ENCODE data around the gene CSPG5. TPM values are rescaled to one million over a fixed set of nuclear protein-coding genes. Genes with fewer than 3 reads are reported as not detected.

The CSPG5 gene
- total RNA-seq, 1 experiment from 2014 or later, result 1.3 TPM

DNA sequence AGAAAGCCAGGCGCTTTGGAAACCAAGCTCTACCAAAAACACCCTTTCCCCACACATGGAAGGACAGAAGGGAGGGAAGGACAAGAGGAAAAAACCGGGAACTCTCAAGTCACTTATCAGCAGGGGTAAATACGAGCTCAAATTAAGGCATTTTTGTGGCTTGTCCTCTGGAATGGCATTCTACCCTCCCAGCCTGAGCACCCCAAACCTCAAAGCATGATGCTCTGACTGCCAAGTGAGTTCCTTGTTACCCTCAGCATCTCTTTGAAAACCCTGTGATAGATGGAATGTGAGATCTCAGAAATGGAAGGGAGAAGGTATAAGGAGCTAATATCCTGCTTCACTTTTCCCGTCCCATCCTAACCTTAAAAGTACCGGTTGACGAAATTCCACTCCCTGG is 8.1 kb upstream of the CSPG5 start:
- DNase-seq (ENCODE audit: low read depth), result no peak

DNA sequence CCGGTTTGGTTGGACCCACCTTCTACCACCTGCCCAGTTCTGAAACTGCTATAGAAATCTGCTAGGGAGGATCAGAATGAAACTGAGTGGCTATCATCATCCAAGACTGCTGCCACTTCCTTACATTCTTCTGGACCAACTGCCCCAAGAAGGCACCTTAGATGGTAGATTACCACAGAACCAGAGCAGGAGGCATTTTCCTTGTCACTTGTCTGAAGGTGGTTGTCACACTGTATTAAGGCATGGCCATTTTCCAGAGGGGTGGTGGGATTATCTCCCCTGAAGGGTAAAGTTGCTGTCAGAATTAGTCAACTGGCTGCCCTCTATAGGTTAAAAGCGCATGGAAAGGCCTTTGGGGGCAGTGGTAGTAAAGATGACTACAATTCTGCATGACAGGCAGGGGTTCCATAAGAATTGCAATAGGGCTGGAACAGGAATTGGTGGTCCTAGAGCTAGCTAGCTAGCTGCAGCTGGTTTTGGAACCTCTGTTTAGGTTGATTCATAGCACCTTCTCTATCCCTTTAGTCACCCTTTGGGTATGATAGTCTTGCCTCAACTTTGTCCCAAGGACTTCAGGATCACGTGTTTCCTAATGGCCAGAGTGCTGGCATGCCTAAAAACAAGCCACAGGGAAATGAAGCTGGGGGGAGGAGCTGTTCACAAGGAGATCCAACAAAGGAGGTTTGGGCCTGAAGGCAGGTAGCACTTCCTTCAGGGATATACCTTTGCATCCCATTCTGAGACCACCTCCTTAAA is 4.8 kb upstream of the CSPG5 start:
- DNase-seq (ENCODE audit: low read depth), result peak; percentile 35

DNA sequence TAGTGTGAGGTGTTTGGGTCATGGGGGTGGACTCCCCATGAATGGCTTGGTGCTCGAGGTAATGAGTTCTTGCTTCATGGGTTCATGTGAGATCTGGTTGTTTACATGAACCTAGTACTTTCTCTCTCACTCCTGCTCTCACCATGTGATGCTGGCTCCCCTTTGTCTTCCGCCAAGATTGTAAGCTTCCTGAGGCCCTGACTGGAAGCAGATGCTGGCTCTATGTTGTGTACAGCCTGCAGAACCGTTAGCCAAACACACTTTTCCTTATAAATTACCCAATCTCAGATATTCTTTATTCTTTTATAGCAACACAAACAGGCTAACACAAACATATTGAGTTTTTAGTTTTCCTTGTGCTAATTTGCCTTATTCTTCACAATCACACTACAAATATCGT is 3.2 kb upstream of the CSPG5 start:
- DNase-seq (ENCODE audit: low read depth), result no peak

GRCh38 chr3:47581422-47581821 is 2.8 kb upstream of the CSPG5 start:
- no peak for DNase-seq (ENCODE audit: low read depth)

DNA sequence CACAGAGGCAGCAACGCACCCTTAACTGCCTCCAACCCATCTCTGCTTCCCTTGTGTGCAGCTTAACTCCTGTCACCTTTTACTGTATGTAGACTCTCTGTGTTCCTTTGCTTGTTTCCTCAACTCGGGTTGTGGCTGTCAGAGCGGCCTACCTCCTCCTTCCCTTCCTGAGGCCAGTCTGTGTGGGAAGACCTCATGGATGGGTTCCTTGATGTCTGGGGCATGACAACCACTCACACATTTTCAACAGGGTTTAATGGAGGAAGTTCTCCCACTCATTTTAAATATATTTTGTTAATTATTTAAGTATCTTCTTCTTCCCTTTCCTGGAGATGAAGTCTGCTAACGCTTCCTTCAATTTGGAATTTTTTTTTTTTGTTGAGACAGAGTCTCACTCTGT is 1.8 kb upstream of the CSPG5 start:
- no peak for DNase-seq (ENCODE audit: low read depth)

- DNase-seq (ENCODE audit: low read depth), result no peak
These were observed 1.2 kb upstream of the CSPG5 start for GRCh38 chr3:47579875-47580274.

GRCh38 chr3:47578119-47578632 is 489 bp downstream of the CSPG5 start:
- DNase-seq (ENCODE audit: low read depth), result no peak

- peak; percentile 11 for DNase-seq (ENCODE audit: low read depth)
These were observed 1.0 kb downstream of the CSPG5 start for GRCh38 chr3:47577583-47578118.

GRCh38 chr3:47573190-47574172 is 5.2 kb downstream of the CSPG5 start:
- no peak for DNase-seq (ENCODE audit: low read depth)

DNA sequence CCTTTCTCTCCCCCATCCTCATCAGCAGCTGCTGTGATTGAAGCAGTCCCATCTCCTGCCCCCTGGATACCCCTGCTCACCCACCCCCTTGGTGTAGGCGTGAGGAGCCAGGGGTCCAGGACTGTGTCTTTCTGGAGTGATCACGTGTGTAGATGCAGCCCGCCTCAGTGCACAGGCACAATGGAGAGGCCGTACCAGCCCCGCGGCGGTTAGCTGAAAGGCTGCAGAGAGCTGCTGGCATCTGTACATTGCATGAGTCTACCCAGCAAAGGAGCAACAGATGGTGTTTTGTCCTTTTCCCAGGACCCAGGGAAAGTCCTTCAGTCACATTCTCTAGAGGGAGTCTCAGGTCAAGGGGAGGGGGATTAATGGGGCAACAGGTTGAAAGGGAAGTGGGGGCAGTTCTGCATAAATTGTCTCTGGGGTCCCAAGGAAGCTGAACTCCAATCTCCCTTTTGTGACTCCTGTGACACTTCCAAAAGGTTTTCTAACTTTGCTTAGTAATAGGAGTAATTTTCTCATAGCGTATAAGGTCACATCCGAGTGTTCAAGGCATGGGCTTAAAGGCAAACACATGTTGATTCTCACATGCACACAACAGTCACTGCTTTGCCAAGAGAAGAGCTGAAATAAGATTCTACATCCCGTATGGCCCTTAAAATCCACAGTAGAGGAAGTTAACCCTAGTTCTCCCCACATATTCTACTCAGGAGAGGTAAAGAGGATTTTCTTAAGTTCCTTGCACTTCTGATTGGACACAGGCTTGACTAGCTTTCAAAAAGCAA is 7.1 kb downstream of the CSPG5 start:
- no peak for DNase-seq (ENCODE audit: low read depth)

DNA sequence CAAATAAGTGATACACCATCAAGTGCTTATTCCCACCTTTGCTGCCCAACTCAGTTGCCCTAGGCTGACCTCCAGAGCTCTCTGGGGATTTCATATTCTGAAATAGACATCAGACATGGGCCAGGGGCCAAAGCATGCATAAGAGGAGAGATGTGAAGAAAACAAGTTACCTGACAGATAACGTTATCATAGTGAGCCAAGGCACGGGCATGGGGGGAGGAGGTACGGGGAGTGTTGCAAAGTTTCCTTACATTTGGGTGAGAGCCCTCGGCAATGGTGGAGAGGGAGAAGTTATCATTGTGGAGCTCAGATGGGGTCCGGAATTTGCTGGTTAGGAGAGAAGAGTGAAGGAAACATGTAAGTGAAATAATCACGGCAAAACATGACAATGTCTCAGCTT is 9.8 kb downstream of the CSPG5 start:
- DNase-seq (ENCODE audit: low read depth), result no peak

GRCh38 chr3:47567149-47567548 is 11.5 kb downstream of the CSPG5 start:
- DNase-seq (ENCODE audit: low read depth), result no peak

DNA sequence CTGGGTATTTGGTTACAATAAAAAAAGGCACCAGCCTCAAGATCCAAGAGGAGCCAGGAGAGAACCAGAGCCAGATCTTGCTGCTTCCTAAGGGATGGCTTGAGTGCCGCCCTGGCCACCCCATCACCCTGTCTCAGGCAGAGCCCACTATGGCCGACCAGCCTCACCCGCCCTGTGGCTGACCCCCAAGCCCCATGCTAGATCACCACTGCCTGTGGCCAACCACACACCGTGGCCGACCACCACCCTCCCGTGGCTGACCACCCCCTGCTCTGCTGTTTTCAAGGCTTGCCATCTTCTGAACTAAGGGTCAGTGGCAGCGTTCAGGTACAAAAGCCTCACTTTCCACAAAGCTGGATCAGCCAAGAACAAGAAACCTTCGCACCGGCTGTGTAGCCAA is 12.0 kb downstream of the CSPG5 start:
- DNase-seq (ENCODE audit: low read depth), result no peak

DNA sequence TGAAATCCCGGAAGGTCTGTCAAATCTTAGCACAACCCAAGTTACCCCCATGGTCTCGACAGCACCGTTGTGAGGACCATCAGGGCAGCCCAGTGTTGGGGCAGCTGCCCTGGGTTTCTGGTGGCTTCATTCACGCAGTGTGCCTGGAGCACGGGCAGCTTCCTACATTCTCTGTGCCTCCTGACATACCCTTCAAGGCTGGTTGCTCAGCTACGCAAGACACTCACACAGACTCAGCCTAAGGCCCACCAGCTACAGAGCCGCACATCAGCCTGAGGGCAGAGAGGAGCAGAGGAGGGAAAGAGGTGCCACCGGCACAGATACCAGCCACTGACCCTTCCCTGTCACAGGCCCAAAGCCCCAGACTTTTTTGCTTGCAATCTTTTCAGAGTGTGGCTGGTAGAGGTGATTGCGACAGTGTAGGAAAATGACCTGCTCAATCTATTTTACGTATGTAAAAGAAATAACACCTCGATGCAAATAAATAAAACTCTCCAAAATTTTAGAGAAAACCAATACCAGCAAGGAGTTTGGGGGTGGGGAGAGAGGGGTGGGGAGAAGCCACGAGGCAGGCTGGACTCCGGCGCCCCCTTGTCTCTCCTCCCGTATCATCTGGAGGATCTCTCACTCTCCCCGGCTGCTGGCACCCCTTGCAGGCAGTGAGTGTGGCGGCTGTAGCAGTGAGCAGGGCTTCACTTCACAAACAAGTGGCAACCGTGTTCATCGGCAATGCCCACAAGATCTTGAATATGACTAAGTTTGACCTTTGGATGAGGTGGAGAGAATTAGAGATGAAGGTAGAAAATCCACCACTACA is 12.7 kb downstream of the CSPG5 start:
- no peak for DNase-seq (ENCODE audit: low read depth)

- DNase-seq (ENCODE audit: low read depth), result no peak
These were observed 22.3 kb downstream of the CSPG5 start for GRCh38 chr3:47556351-47556750.

GRCh38 chr3:47554335-47554734 is 24.3 kb downstream of the CSPG5 start:
- no peak for DNase-seq (ENCODE audit: low read depth)

GRCh38 chr3:47553407-47553806 is 25.3 kb downstream of the CSPG5 start:
- DNase-seq (ENCODE audit: low read depth), result no peak

DNA sequence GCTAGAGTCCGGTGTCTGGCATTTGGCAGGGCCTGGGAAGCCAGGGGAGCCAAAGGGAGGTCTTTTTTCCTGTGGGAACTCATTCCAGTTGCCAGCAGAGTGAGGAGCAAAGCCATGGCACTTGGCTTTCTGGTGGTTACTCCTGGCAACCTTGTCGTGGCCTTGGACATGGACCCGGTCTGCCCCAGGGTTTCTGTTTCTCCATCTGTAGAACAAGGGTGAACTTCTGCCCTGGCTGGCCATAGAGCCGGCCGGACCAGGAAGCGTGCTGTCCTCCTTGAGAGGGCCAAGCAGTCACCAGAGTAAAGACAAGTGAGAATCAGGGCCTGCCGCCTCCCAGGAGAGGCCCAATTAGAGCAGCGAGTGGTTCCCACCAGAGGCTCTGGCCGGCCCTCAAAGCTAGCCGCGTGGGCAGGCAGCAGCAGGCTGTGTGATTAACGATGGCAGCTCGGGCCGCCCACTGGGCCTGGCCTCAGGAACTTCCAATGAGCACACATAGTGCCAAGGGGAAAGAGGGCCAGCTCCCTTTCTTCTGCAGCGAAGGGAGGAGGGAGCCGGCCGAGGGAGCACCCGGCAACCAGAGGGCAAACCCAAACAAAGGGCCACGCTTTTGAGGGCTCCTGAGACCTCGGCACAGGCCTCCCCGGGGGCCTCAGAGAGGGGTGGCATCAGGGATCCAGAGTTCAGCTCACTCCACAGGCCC is 36.0 kb downstream of the CSPG5 start:
- no peak for DNase-seq (ENCODE audit: low read depth)

DNA sequence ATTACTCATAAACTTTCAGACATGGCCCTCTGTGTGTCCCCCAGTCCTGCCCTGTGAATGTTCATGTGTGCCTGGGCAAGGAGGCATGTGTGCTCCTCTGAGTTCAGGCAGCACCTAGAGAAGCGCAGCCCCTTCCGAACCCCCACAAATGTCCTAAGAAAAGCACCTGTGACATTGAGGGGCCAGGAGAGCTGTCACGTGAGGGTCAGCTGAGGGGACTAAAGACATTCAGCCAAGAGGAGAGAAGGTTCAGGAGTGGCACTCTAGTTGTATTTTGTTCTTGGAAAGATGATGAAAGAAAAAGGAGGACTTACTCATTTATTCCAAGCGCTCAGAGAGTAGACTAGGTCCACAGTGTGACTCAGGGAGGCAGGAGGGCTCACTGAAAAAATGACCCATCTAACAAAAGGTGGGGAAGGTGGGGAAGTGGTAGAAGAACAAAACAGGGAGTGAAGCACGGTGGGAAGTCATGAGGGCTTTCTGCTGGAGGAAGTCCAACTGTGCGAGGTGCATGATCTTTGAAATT is 37.0 kb downstream of the CSPG5 start:
- DNase-seq (ENCODE audit: low read depth), result no peak

DNA sequence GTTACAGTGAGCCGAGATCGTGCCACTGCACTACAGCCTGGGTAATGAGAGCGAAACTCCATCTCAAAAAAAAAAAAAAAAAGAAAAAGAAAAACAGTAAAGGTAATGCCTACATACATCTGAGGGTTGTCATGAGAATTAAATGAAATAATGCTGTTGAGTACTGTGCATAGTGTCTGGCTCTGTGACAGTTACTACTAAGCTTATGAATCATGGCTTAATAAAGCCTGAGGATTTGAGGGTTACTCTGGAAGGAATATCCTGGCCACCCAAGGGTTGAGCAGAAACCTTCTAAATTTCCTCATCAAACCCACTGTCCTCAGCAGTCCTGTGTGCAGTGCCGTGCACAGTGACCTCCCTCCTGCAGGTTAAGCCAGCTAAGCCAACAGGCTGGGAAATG is 38.4 kb downstream of the CSPG5 start:
- DNase-seq (ENCODE audit: low read depth), result no peak
